AG20443 (cell line): ENCODE data around the gene KCNA1.

ENCODE experiments used
- DNase-seq: peaks from one replicate; pipeline ENCODE4 v3.0.0; 2012; ENCODE audit warnings: low spot score, mixed read lengths

KCNA1 gene

GRCh38 chr12:4911316-4911994, 1.8 kb downstream of the KCNA1 start:
- DNase-seq: no peak

- DNase-seq: no peak
Observed at GRCh38 chr12:4914720-4915119, 5.0 kb downstream of the KCNA1 start.

DNA sequence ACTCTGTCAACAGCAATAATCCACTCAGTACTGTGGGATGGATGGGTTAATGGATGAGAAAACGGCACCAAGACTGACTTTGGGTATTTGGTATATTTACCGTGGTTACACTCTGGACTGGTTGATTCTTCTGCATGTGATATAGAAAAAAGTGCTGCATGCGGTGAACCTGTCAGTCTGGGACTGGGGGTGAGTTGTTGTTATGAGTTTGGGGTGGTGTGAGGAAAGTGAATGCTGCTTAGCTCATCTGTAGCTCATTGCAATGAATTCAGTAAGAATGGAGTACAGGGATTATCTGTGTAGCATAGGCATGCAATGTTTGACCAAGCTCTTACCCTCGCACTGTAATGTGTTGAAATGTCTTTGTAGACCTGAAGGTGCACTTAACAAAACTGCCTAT, 6.0 kb downstream of the KCNA1 start:
- DNase-seq: no peak

GRCh38 chr12:4918950-4919660, 9.4 kb downstream of the KCNA1 start:
- no peak for DNase-seq

DNA sequence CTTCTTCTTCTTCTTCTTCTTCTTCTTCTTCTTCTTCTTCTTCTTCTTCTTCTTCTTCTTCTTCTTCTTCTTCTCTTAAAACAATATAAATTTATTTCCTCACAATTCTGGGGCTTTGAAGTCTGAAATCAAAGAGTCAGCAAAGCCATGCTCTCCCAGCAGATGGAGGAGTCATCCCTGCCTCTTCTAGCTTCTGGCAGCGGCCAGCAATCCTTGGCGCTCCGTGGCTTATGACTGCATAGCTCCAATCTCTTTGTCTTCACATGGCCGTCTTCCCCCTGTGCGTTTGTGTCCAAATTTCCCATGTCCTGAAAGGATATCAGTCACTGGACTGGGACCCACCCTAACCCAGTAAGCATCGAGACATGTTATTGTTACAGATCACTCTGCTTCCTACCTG, 22.9 kb downstream of the KCNA1 start:
- no peak for DNase-seq

GRCh38 chr12:4933411-4933810, 23.7 kb downstream of the KCNA1 start:
- DNase-seq: no peak

- DNase-seq: no peak
Observed at GRCh38 chr12:4934407-4935035, 24.8 kb downstream of the KCNA1 start.

- no peak for DNase-seq
Observed at GRCh38 chr12:4938900-4939299, 29.2 kb downstream of the KCNA1 start.

DNA sequence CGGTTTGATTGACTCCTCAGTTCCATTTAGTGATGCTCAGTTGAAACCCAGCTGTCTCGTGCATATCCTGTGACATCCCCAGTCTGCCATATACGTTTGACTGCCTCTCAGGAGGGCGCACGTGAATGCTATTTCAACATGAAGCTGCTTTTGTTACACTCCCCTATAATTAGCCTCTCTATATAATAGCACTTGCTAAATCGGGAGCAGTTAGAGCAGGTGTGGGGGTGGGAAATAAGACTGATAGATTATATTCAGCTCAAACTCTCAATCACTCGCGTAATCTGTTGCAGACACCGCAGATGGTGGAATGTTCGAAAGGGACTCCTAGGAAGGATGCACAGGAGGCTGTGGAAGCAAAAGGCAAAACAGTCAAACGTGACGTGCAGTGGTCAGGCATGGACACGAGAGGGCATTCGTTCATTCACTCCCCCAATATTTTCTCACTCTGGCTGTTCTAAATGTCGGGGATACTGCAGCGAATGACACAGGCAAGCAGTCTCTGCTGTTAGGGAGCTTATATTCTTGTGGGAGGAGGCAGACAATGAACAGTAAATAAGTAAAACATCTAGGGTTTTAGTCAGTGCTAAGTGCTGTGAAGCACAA, 29.8 kb downstream of the KCNA1 start:
- DNase-seq: peak; percentile 30

GRCh38 chr12:4943067-4943937, 33.6 kb downstream of the KCNA1 start:
- no peak for DNase-seq

GRCh38 chr12:4943938-4944284, 34.2 kb downstream of the KCNA1 start:
- DNase-seq: no peak

DNA sequence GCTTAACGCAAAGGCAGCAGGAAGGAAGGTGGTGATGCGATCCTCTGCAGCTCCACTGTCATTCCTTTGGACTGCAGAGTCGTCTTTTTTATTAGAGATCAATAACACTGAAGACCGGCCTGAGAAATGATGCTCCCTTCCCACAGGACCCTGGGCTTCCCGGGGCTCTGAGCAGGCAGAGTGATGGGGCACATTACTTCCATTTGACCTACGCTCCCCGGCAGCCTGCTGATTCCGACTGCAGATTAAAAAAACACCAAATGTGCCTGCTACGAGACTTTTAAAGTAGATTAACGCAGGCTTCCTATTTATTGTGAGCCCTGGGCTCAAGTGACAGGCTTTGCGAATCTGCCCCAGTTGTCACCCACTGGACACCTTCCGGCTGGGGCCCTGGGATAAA, 37.5 kb downstream of the KCNA1 start:
- DNase-seq: no peak

DNA sequence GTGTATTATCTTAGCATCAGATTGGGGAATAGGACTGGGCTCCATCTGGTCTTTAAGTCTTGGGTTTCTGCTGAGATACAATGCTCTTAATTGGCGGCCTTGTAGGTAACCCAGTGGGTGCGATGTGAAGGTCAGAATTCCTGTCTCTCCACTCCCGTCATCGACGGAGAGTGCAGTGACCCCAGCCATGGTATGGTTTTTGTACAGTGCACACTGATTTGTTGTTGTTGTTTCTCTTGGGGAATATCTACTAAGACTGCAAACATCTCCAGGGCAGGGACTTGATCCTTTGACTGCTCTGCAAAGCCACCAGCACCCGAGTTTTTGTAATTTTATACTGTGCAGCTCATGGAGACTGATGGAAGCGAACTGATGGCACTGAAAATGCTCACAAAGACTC, 41.4 kb downstream of the KCNA1 start:
- DNase-seq: no peak

- DNase-seq: no peak
Observed at GRCh38 chr12:4951601-4952000, 41.9 kb downstream of the KCNA1 start.

- no peak for DNase-seq
Observed at GRCh38 chr12:4954621-4955354, 45.1 kb downstream of the KCNA1 start.

DNA sequence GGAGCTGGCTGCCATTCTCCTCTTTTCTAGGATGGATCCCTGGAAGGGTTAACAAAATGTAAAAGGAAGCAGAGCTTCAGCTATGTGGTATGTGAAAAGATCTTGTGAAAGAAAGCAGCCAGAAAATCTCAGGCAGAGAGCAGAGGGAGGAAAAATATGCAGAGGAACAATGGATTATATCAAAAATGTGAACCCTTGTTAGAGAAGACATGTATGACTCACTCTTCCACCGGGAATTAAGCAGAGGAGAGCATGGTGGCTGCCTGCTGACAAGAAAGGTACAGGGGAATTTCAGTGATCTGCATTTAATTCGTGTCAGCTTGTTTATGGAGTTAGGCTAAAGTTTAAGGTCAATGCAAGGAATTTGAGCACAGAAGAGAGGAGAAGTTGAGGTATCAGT, 46.3 kb downstream of the KCNA1 start:
- DNase-seq: no peak

DNA sequence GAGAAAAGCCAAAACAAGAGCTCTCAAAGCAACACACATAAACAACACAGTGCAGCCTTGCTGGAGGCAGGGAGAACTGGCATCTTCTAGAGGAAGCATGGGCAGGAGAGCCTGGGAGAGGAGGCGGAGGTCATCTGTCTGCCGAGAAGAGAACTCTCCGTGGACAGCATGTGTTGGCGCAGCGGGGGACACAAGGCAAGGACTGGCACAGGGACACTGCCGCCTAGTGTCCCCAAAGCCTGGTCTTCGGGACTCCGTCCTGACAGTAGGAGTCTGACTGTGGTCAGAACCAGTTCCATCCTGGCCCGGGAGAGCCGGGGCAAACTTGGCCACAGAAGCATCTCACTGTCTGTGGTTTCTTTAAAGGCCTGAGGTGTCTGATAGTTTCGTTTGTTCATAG, 47.3 kb downstream of the KCNA1 start:
- no peak for DNase-seq

GRCh38 chr12:4957761-4958160, 48.1 kb downstream of the KCNA1 start:
- no peak for DNase-seq

GRCh38 chr12:4958697-4959375, 49.1 kb downstream of the KCNA1 start:
- DNase-seq: no peak

- DNase-seq: no peak
Observed at GRCh38 chr12:4959381-4959780, 49.7 kb downstream of the KCNA1 start.

DNA sequence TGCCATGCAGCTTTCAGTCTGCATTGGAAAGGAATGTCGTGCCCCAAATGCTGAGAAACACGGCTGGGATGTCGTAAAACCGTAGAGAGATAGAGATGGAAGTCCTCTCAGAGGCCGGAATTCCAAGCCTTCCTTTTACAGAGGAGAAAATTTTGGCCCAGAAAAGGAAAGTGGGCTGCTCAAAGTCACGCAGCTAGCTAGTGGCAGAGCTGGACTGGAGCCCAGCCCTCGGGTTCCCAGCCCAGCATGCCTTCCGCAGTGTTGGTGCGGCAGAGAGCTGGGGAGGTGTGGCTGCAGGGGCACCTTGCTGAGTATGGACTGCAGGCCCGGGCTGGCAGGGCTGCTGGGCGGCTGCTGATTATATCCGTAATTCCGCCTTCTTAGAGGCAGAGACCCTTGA, 50.3 kb downstream of the KCNA1 start:
- DNase-seq: no peak
